B cell (primary cell): ENCODE data around the gene HLA-DQB1. TPM values are rescaled to one million over a fixed set of nuclear protein-coding genes. Genes with fewer than 3 reads are reported as not detected.
"Not testable (repeated sequence)": the region's sequence is repeated elsewhere in the genome, so short reads cannot be mapped to it uniquely, and the experiment has no call there.

ENCODE experiments used
- ATAC-seq: fragments of 200-7000 bp; cut with Tn5 transposase; one replicate; pipeline ENCODE4 v1.10.0; 2021; ENCODE audit warnings: low read depth, mild to moderate bottlenecking, moderate number of reproducible peaks, moderate library complexity
- CTCF ChIA-PET: fragments of 350-600 bp; sonication (Branson Sonifier 250); formaldehyde crosslinking; loops from one replicate; lab custom pipeline; 2021; ENCODE audit warnings: antibody characterized with exemption, inconsistent platforms; lab: Charles Lee
- POLR2A ChIA-PET: fragments of 350-600 bp; sonication (Branson Sonifier 250); formaldehyde crosslinking; loops from one replicate; lab custom pipeline; 2021; ENCODE audit warnings: antibody characterized with exemption; lab: Charles Lee
- DNase-seq: peaks from one replicate; pipeline ENCODE4 v3.0.0; 2013
- H2AFZ ChIP-seq: 2 replicates; pipeline ENCODE4 v1.6.1; 2012; ENCODE audit warnings: mild to moderate bottlenecking, low read depth, low read length; ENCODE audit not compliant: insufficient read depth, poor library complexity, severe bottlenecking
- H3K27ac ChIP-seq, 2 donors: 1 replicate in 1 of 2; 2 replicates in 1 of 2; pipeline ENCODE4 v1.5.1; 2012 to 2013; ENCODE audit warnings: low read length in 2 of 2, mild to moderate bottlenecking in 2 of 2, moderate library complexity in 1 of 2
- H3K27me3 ChIP-seq, 4 experiments: fragments of 200-600 bp in 1 of 4; sonication (generic) in 1 of 4; replicated peaks in 1 of 4; 1 replicate in 2 of 4; 2 replicates in 2 of 4; pipeline versions ENCODE4 v1.6.1 to v1.7.0; 2013 to 2016; ENCODE audit warnings: low read length in 3 of 4, mild to moderate bottlenecking in 2 of 4, mixed read lengths in 1 of 4, moderate library complexity in 1 of 4; ENCODE audit not compliant: insufficient read depth in 4 of 4, control insufficient read depth in 3 of 4; ENCODE audit errors: control extremely low read depth in 1 of 4
- H3K36me3 ChIP-seq, 2 experiments: replicated peaks in 1 of 2; 1 replicate in 1 of 2; 2 replicates in 1 of 2; pipeline versions ENCODE4 v1.6.1 to v1.7.1; 2013; ENCODE audit warnings: low read length in 1 of 2; ENCODE audit not compliant: insufficient read depth in 2 of 2, control insufficient read depth in 1 of 2; ENCODE audit errors: control extremely low read depth in 1 of 2, extremely low read depth in 1 of 2
- H3K4me1 ChIP-seq, 2 donors: fragments of 200-600 bp in 1 of 2; sonication (generic) in 1 of 2; 1 replicate in 1 of 2; 2 replicates in 1 of 2; pipeline versions ENCODE4 v1.5.1 to v1.6.1; 2013 to 2017; ENCODE audit warnings: low read length in 2 of 2; ENCODE audit not compliant: control insufficient read depth in 2 of 2, insufficient read depth in 2 of 2
- H3K4me2 ChIP-seq: replicated peaks from 2 replicates; pipeline ENCODE3; 2012; ENCODE audit warnings: mild to moderate bottlenecking, low read depth, low read length; ENCODE audit not compliant: poor library complexity, severe bottlenecking
- H3K4me3 ChIP-seq, 5 experiments: fragments of 200-600 bp in 1 of 5; sonication (generic) in 1 of 5; 1 replicate in 3 of 5; 2 replicates in 2 of 5; pipeline versions ENCODE4 v1.5.1 to v1.7.0; 2011 to 2016; ENCODE audit warnings: low read length in 4 of 5, mild to moderate bottlenecking in 4 of 5, low read depth in 2 of 5, control low read depth in 1 of 5, moderate library complexity in 1 of 5; ENCODE audit not compliant: insufficient read depth in 1 of 5; ENCODE audit errors: control extremely low read depth in 1 of 5, extremely low read depth in 1 of 5
- H3K79me2 ChIP-seq: fragments of 200-600 bp; sonication (generic); one replicate; pipeline ENCODE4 v1.6.0; 2016; ENCODE audit warnings: low read length; ENCODE audit not compliant: control insufficient read depth, insufficient read depth
- H3K9ac ChIP-seq: fragments of 200-600 bp; sonication (generic); 2 replicates; pipeline ENCODE4 v1.6.1; 2017; ENCODE audit warnings: mild to moderate bottlenecking, low read length, moderate library complexity
- H3K9me3 ChIP-seq, 3 donors: one replicate each; pipeline versions ENCODE4 v1.6.1 to v1.7.1; 2013; ENCODE audit warnings: low read length in 2 of 3; ENCODE audit not compliant: control insufficient read depth in 2 of 3, insufficient read depth in 1 of 3; ENCODE audit errors: control extremely low read depth in 1 of 3
- H4K20me1 ChIP-seq: 2 replicates; pipeline ENCODE4 v1.6.0; 2012; ENCODE audit warnings: mild to moderate bottlenecking, low read length; ENCODE audit not compliant: insufficient read depth, control insufficient read depth, poor library complexity, severe bottlenecking
- H3K27ac Mint-ChIP-seq: one replicate; pipeline ENCODE4 v1.8.0; 2021; ENCODE audit warnings: mixed read lengths
- H3K27me3 Mint-ChIP-seq: one replicate; pipeline ENCODE4 v1.8.0; 2021; ENCODE audit warnings: mixed read lengths
- H3K4me1 Mint-ChIP-seq: one replicate; pipeline ENCODE4 v1.8.0; 2021; ENCODE audit warnings: mixed read lengths
- H3K4me3 Mint-ChIP-seq: one replicate; pipeline ENCODE4 v1.8.0; 2021; ENCODE audit warnings: mixed read lengths
- H3K9me3 Mint-ChIP-seq: one replicate; pipeline ENCODE4 v1.8.0; 2022; ENCODE audit warnings: mixed read lengths; ENCODE audit not compliant: insufficient read depth
- CTCF ChIP-seq: fragments of 200-600 bp; IDR thresholded peaks from one replicate; pipeline ENCODE4 v1.8.0; 2022; ENCODE audit warnings: antibody characterized with exemption, mild to moderate bottlenecking
- EZH2 ChIP-seq: IDR thresholded peaks from 2 replicates; pipeline ENCODE4 v1.6.1; 2012; ENCODE audit warnings: borderline replicate concordance, low read depth, mild to moderate bottlenecking, moderate library complexity, low read length; ENCODE audit not compliant: insufficient read depth, poor library complexity, severe bottlenecking
- WGBS: methylation state at CpG from one replicate; pipeline ENCODE4 v1.1.5; 2013; ENCODE audit warnings: missing lambda C conversion rate; ENCODE audit not compliant: insufficient coverage; 5-methylcytosine and 5-hydroxymethylcytosine counted together
- intact Hi-C: fragments of 100-400 bp; cut with micrococcal nuclease; formaldehyde crosslinking; loops from one replicate; pipeline ENCODE4 v1.10.0; 2022
- polyA plus RNA-seq: library from polyadenylated mRNA; depleted of rRNA; stranded (reverse); fragments of >200 nt; gene quantifications from 2 replicates; pipeline ENCODE4 v1.2.3, GENCODE V29; 2012
- total RNA-seq, 2 donors: library from RNA; stranded (reverse); fragments of 120-200 nt in 1 of 2; gene quantifications; 1 replicate in 1 of 2; 2 replicates in 1 of 2; pipeline versions ENCODE4 v1.2.3 to v1.2.4, GENCODE V29; 2013 to 2022

Gene HLA-DQB1
- total and polyA plus RNA-seq, 2 donors (not counting 1 experiment from before 2014, with no cell fraction given), result 267 to 986 TPM

DNA sequence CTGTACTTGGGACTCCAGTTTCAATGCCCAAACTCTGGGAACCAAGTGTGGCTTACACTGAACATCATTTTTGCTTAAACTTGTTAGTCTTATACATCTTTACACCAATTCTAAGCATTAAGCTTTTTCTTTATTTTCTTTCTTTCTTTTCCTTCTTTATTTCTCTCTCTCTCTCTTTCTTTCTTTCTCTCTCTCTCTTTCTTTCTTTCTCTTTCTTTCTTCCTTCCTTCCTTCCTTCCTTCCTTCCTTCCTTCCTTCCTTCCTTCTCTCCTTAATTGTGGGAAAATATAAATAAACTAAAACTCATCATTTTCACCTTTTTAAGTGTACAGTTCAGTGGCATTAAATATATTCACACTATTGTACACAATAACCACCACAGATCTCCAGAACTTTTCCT is 43.2 kb upstream of the HLA-DQB1 start:
- no peak overlapping the region for H3K4me3 Mint-ChIP-seq

DNA sequence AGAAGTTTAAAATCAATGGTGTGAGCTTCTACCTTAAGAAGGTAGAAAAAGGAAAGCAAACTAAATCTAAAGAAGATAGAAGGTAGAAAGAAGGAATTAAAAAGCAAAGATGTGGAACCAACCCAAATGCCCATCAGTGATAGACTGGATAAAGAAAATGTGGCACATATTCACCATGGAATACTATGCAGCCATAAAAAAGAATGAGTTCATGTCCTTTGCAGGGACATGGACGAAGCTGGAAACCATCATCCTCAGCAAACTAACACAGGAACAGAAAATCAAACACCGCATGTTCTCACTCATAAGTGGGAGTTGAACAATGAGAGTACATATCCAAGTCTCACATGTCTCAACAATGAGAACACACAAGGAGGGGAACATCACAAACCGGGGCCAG is 38.7 kb upstream of the HLA-DQB1 start:
- H3K79me2 ChIP-seq, H2AFZ ChIP-seq, H3K4me3 Mint-ChIP-seq, H3K4me3 ChIP-seq, ATAC-seq, H3K9me3 ChIP-seq, H3K27me3 Mint-ChIP-seq, H3K27ac ChIP-seq, POLR2A ChIA-PET, DNase-seq, H3K4me1 ChIP-seq, intact Hi-C loops, H3K4me1 Mint-ChIP-seq, H3K4me2 ChIP-seq, H3K9me3 Mint-ChIP-seq, H3K27ac Mint-ChIP-seq, H3K27me3 ChIP-seq, H3K9ac ChIP-seq, H4K20me1 ChIP-seq, H3K36me3 ChIP-seq: not testable (repeated sequence)
- WGBS, result no CpG with 5 or more reads among the region's 3 CpGs
- CTCF ChIA-PET, result interaction anchor here (0.9 to 1.1 kb wide), 2 partner anchors 10 to 291 kb away, joined by 3 read pairs; no protein-coding TSS in a partner anchor

More for the DNA sequence above, 43.2 kb upstream of the HLA-DQB1 start:
- Mint-ChIP-seq H3K27me3 (no peaks in the 10 kb centered on the region), H3K4me1 (no peaks in the 10 kb centered on the region), H3K9me3 (no peaks in the 10 kb centered on the region), H3K27ac (no peak overlapping the region)
- Histone ChIP-seq H3K4me3 (no peak overlapping the region), H3K27ac (no peak overlapping the region), H3K36me3 (no peaks in the 10 kb centered on the region), H4K20me1 (no peaks in the 10 kb centered on the region), H2AFZ (no peak overlapping the region), H3K4me1 (no peaks in the 10 kb centered on the region), H3K27me3 (no peaks in the 10 kb centered on the region), H3K79me2 (no peaks in the 10 kb centered on the region), H3K4me2 (no peak overlapping the region), H3K9ac (no peak overlapping the region), H3K9me3 (no peaks in the 10 kb centered on the region)
- DNase-seq (no peak), ATAC-seq (no peak)
- intact Hi-C loops, result no loop called here
- TF ChIP-seq CTCF, result no peak
- no peak for TF ChIP-seq EZH2
- ChIA-PET CTCF (interaction anchor here (1.3 kb wide), 1 partner anchor 9 kb away, joined by 4 read pairs; no protein-coding TSS in a partner anchor), POLR2A (no interaction called here)
